Progenitor cell of endocrine pancreas (in vitro differentiated cells): ENCODE data around the gene IL23R. TPM values are rescaled to one million over a fixed set of nuclear protein-coding genes. Genes with fewer than 3 reads are reported as not detected.

ENCODE experiments used
- DNase-seq: peaks from one replicate; pipeline ENCODE4 v3.0.0; 2021; ENCODE audit warnings: low spot score; ENCODE audit not compliant: unreplicated experiment
- H3K27ac Mint-ChIP-seq: 2 replicates; pipeline ENCODE4 v1.8.0; 2021; ENCODE audit warnings: mild to moderate bottlenecking, moderate library complexity, mixed read lengths
- H3K27me3 Mint-ChIP-seq: 2 replicates; pipeline ENCODE4 v1.8.0; 2021; ENCODE audit warnings: mixed read lengths
- H3K36me3 Mint-ChIP-seq: 2 replicates; pipeline ENCODE4 v1.8.0; 2022; ENCODE audit warnings: mixed read lengths; ENCODE audit not compliant: insufficient read depth
- H3K4me1 Mint-ChIP-seq: 2 replicates; pipeline ENCODE4 v1.8.0; 2021; ENCODE audit warnings: low read depth, mixed read lengths
- H3K4me3 Mint-ChIP-seq: 2 replicates; pipeline ENCODE4 v1.8.0; 2021; ENCODE audit warnings: low read depth, mild to moderate bottlenecking, moderate library complexity, mixed read lengths
- H3K9me3 Mint-ChIP-seq: 2 replicates; pipeline ENCODE4 v1.8.0; 2021; ENCODE audit warnings: low read depth, mixed read lengths
- total RNA-seq: library from RNA; stranded (reverse); gene quantifications from 2 replicates; pipeline ENCODE4 v1.2.1, GENCODE V29; 2021
- TF ChIP-seq, protein P1 (sequence below): fragments of 200-600 bp; sonication (generic); IDR thresholded peaks from one replicate; pipeline ENCODE4 v1.5.0; 2021; ENCODE audit warnings: antibody characterized with exemption, mild to moderate bottlenecking; ENCODE audit not compliant: unreplicated experiment

IL23R gene
- total RNA-seq, 1 donor from 2014 or later, result not detected

DNA sequence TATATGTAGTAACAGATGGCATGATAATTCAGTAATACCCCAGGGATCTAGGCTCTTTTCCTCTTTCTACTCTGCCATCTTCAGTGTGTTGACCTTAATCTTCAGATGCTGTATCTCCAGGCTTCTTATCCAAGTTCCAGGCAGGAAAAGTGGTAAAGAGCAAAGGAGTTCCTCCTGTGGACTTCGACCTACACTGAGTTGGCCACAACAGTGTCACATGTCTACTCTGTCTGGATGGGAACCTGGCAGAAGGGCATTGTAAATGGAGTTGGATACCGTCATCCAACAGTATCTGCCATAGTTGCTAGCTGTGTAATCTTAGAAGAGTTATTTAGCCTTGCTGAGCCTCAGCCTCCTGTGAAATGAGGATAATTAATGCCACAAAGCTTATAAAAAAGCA is 21.9 kb downstream of the IL23R start:
- H3K27ac Mint-ChIP-seq, result no peak overlapping the region
- DNase-seq, result no peak
- TF ChIP-seq, protein P1, sequence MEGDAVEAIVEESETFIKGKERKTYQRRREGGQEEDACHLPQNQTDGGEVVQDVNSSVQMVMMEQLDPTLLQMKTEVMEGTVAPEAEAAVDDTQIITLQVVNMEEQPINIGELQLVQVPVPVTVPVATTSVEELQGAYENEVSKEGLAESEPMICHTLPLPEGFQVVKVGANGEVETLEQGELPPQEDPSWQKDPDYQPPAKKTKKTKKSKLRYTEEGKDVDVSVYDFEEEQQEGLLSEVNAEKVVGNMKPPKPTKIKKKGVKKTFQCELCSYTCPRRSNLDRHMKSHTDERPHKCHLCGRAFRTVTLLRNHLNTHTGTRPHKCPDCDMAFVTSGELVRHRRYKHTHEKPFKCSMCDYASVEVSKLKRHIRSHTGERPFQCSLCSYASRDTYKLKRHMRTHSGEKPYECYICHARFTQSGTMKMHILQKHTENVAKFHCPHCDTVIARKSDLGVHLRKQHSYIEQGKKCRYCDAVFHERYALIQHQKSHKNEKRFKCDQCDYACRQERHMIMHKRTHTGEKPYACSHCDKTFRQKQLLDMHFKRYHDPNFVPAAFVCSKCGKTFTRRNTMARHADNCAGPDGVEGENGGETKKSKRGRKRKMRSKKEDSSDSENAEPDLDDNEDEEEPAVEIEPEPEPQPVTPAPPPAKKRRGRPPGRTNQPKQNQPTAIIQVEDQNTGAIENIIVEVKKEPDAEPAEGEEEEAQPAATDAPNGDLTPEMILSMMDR, result no peak
- H3K9me3 Mint-ChIP-seq, result no peaks in the 10 kb centered on the region
- H3K27me3 Mint-ChIP-seq, result no peaks in the 10 kb centered on the region
- H3K36me3 Mint-ChIP-seq, result no peaks in the 10 kb centered on the region
- no peak overlapping the region for H3K4me3 Mint-ChIP-seq
- no peaks in the 10 kb centered on the region for H3K4me1 Mint-ChIP-seq

DNA sequence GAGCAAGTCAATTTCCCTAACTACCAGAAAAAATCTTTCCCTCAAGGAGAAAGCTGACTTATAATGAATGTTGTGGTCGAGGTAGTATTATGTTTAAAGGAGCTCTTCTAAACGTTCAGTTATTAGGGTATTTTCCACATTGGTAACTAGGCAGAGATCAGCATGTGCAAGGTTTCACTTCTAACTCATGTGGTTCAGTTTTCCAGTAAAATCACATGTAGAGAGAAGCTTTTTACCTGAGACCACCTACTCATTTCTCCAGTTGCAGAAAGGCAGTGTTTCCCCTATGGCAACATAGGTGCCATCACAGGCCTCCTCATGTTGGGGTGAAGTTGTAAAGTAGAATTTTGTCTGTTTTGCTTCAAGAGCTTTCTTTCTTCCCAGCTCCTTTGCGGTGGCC is 23.7 kb downstream of the IL23R start:
- DNase-seq, result no peak
- H3K27me3 Mint-ChIP-seq, result no peaks in the 10 kb centered on the region
- H3K36me3 Mint-ChIP-seq, result no peaks in the 10 kb centered on the region
- TF ChIP-seq, protein P1, result no peak
- no peaks in the 10 kb centered on the region for H3K4me1 Mint-ChIP-seq
- H3K9me3 Mint-ChIP-seq, result no peaks in the 10 kb centered on the region
- H3K4me3 Mint-ChIP-seq, result no peak overlapping the region
- no peak overlapping the region for H3K27ac Mint-ChIP-seq

DNA sequence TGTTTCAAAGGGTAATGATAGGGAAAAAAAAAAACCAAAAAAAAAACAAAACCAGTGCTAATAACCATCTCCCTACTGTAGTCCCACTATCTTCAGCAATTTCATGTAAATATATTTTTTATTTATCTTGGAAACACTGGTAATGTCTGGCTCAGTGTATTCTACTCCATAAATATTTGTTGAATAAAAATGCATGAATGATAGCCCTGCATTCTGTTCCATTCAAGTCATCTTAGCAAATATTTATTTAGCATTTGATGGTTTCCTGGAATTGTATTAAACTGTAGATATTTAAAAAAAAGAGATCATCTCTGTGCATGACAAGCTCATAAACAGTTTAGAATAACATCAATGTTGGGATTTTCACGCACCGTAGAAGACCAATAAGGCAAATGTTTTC is 24.2 kb downstream of the IL23R start:
- no peak for DNase-seq
- Mint-ChIP-seq H3K27me3 (no peaks in the 10 kb centered on the region), H3K27ac (no peak overlapping the region), H3K4me1 (no peaks in the 10 kb centered on the region), H3K9me3 (no peaks in the 10 kb centered on the region), H3K36me3 (no peaks in the 10 kb centered on the region), H3K4me3 (no peak overlapping the region)
- TF ChIP-seq, protein P1, result no peak

DNA sequence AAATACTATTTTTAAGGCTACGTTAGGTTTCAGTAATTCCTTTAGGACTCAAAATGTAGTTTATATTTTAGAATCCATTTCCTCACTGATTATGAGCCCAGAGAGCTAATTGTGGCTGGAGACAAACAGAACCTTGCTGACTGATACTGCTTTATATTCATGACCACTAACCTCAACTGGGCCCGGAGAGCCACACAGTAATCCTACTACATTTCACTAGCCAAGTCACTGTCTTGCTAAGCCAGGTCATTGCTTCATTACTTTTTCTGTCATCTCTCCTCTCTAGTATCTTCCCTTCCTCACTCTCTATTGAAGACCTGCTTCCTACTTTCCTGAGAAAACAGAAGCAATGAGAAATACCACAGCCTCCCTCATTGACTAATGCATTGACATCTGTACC is 24.7 kb downstream of the IL23R start:
- H3K27ac Mint-ChIP-seq, result no peak overlapping the region
- TF ChIP-seq, protein P1, result no peak
- H3K36me3 Mint-ChIP-seq, result no peaks in the 10 kb centered on the region
- H3K27me3 Mint-ChIP-seq, result no peaks in the 10 kb centered on the region
- H3K4me1 Mint-ChIP-seq, result no peaks in the 10 kb centered on the region
- H3K4me3 Mint-ChIP-seq, result no peak overlapping the region
- DNase-seq, result no peak
- H3K9me3 Mint-ChIP-seq, result no peaks in the 10 kb centered on the region

DNA sequence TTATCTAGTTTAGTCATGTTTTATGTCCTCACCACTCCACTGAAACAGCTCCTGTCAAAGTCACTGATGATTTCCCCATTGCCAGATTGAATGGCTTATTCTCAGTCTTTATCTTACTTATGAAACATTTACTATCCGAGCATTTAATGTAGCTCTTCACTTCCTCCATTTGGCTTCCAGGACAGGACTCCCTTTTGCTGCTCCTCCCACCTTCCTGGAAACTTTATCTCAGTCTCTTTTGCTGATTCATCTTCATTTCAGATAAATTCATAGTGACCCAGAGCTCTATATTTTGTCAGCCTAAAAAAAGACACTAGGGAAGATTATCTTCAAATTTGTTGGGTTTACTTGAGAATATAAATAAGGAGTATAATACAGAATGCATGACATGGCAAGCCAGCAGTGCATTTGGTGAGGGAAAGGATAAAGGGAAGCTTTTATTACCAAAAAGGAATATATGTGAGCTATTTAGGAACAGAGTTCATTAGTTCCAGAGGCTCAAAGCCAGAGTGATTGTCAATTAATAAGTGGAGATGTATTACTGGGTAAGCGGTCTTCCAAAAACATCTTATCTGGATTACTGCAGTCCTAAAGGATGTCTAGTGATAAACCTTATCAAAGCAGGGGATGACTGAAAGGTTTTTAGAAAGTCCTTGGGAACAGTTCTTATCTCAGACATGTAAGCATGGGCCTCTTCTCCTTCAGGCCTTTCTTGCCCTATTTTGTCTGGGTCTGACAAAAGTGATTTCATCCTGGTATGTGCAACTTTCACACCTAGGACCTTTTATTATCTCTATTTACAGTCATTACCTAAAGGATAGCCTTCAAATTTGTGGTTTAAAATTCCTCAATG is 25.6 kb downstream of the IL23R start:
- TF ChIP-seq, protein P1, result no peak
- DNase-seq, result no peak
- Mint-ChIP-seq H3K9me3 (no peaks in the 10 kb centered on the region), H3K4me1 (no peaks in the 10 kb centered on the region), H3K4me3 (no peak overlapping the region), H3K27ac (no peak overlapping the region), H3K36me3 (no peaks in the 10 kb centered on the region), H3K27me3 (peaks cover 2% of the 10 kb centered on the region)
